ENCODE results near the gene PCSK7. TPM values are rescaled to one million over a fixed set of nuclear protein-coding genes. Genes with fewer than 3 reads are reported as not detected.

Gene PCSK7
- total RNA-seq (100 to 1,000 TPM; 229 to 247 TPM), total RNA-seq (138 to 463 (median 230) reads per million in 172 experiments)
- polyA plus RNA-seq (2013, experiment 1 of 2), result 118 TPM
- 190 TPM for polyA plus RNA-seq (2013, experiment 2 of 2)

- ChIA-PET POLR2A (interaction anchor here (0.7 to 4.2 kb wide), 13 partner anchors 11 to 444 kb away, joined by 3 to 46 read pairs (median 6); partner anchors contain the start of genes CEP164, PAFAH1B2, SIDT2 and ZPR1), CTCF (interaction anchor here (1.1 to 1.2 kb wide), 3 partner anchors 49 to 460 kb away, joined by 3 to 7 read pairs (median 3); partner anchors contain the start of gene SIDT2)
- Histone ChIP-seq H3K4me1 (ENCODE audit: insufficient read depth, low read length) (peaks cover 45% of the 10 kb centered on the region), H3K27ac (ENCODE audit: low read depth in 1 of 2, low read length in 2 of 2) (peak within 1 kb of the TSS; percentile 91 to 97), H3K9me3 (ENCODE audit: control insufficient read depth in 1 of 2, insufficient read depth in 1 of 2, low read length in 2 of 2) (no peaks in the 10 kb centered on the region), H3K4me3 (ENCODE audit: low read length) (peak within 1 kb of the TSS; percentile 100), H3K36me3 (ENCODE audit: insufficient read depth, low read length) (peaks cover 34% of the 10 kb centered on the region), H3K27me3 (ENCODE audit: control insufficient read depth in 1 of 2, insufficient read depth in 2 of 2, low read length in 2 of 2) (no peaks in the 10 kb centered on the region)
- no peaks in the 10 kb centered on the region for H3K27me3 Mint-ChIP-seq
- TF ChIP-seq CTCF (IDR thresholded peaks at IDR 0.05), result no peak
- no peaks in the 10 kb centered on the region for H3K9me3 Mint-ChIP-seq
- H3K27ac Mint-ChIP-seq, result peak within 1 kb of the TSS; percentile 93
- peak in 2 of 14 experiments; percentile 54 to 78 for DNase-seq
- ATAC-seq (ENCODE audit: poor library complexity), result no peak
- peaks cover 62% of the 10 kb centered on the region for H3K4me1 Mint-ChIP-seq (ENCODE audit: low read depth)
- peaks cover 76% of the 10 kb centered on the region for H3K36me3 Mint-ChIP-seq (ENCODE audit: low read depth)
- intact Hi-C loops (cut with DNase I, micrococcal nuclease), result loop anchor here (2.0 to 10.0 kb wide), 7 partner anchors 53 to 1343 kb away; partner anchors contain the start of genes CEP164 (in 2 of the 2), ZPR1 (in 2 of the 2), ARCN1 (in 1 of the 2) and BUD13 (in 1 of the 2)
- H3K4me3 Mint-ChIP-seq, result peak within 1 kb of the TSS; percentile 100
These were observed at the start of gene PCSK7 for GRCh38 chr11:117231842-117232091. PCSK7 (minus strand) TSS chr11:117232073; CDS start chr11:117229844, 2,229 bp downstream.

- TF ChIP-seq CTCF (IDR thresholded peaks at IDR 0.05), result no peak
These were observed 49.3 kb upstream of the PCSK7 start for GRCh38 chr11:117281159-117281558.

GRCh38 chr11:117279711-117280376 is 48.0 kb upstream of the PCSK7 start:
- Histone ChIP-seq H3K4me3 (ENCODE audit: low read length) (peak overlapping the region; percentile 50), H3K4me1 (ENCODE audit: insufficient read depth, low read length) (peaks cover 42% of the 10 kb centered on the region), H3K27ac (ENCODE audit: low read depth in 1 of 2, low read length in 2 of 2) (peak overlapping the region in 1 of 2 donors; percentile 70), H3K9me3 (ENCODE audit: control insufficient read depth in 1 of 2, insufficient read depth in 1 of 2, low read length in 2 of 2) (no peaks in the 10 kb centered on the region), H3K27me3 (ENCODE audit: control insufficient read depth in 1 of 2, insufficient read depth in 2 of 2, low read length in 2 of 2) (no peaks in the 10 kb centered on the region), H3K36me3 (ENCODE audit: insufficient read depth, low read length) (peaks cover 33% of the 10 kb centered on the region)
- H3K4me3 Mint-ChIP-seq, result peak overlapping the region; percentile 83
- intact Hi-C loops (cut with DNase I, micrococcal nuclease), result no loop called here
- H3K4me1 Mint-ChIP-seq (ENCODE audit: low read depth), result peaks cover 44% of the 10 kb centered on the region
- peaks cover 2% of the 10 kb centered on the region for H3K9me3 Mint-ChIP-seq
- ChIA-PET CTCF (no interaction called here), POLR2A (interaction anchor here (0.6 to 1.9 kb wide), 4 partner anchors 48 to 136 kb away, joined by 3 to 7 read pairs (median 4); partner anchors contain the start of genes CEP164, PAFAH1B2 and PCSK7)
- H3K27ac Mint-ChIP-seq, result peak overlapping the region; percentile 78
- no peak for TF ChIP-seq CTCF (IDR thresholded peaks at IDR 0.05)
- H3K36me3 Mint-ChIP-seq (ENCODE audit: low read depth), result peaks cover 71% of the 10 kb centered on the region
- ATAC-seq (ENCODE audit: poor library complexity) (peak; percentile 57), DNase-seq (peak in 3 of 14 experiments; percentile 22 to 57 (median 26))
- H3K27me3 Mint-ChIP-seq, result no peaks in the 10 kb centered on the region

More at GRCh38 chr11:117281159-117281558, 49.3 kb upstream of the PCSK7 start:
- no peak for DNase-seq
- ChIA-PET POLR2A (interaction anchor here (0.6 to 1.9 kb wide), 2 partner anchors 47 to 49 kb away, joined by 3 to 7 read pairs; partner anchors contain the start of genes CEP164 and PCSK7), CTCF (no interaction called here)
- H3K9me3 Mint-ChIP-seq, result no peaks in the 10 kb centered on the region
- peaks cover 72% of the 10 kb centered on the region for H3K36me3 Mint-ChIP-seq (ENCODE audit: low read depth)
- Histone ChIP-seq H3K4me1 (ENCODE audit: insufficient read depth, low read length) (peaks cover 40% of the 10 kb centered on the region), H3K36me3 (ENCODE audit: insufficient read depth, low read length) (peaks cover 46% of the 10 kb centered on the region), H3K4me3 (ENCODE audit: low read length) (peak overlapping the region; percentile 50), H3K9me3 (ENCODE audit: control insufficient read depth in 1 of 2, insufficient read depth in 1 of 2, low read length in 2 of 2) (no peaks in the 10 kb centered on the region), H3K27ac (ENCODE audit: low read depth in 1 of 2, low read length in 2 of 2) (no peak overlapping the region), H3K27me3 (ENCODE audit: control insufficient read depth in 1 of 2, insufficient read depth in 2 of 2, low read length in 2 of 2) (no peaks in the 10 kb centered on the region)
- H3K4me3 Mint-ChIP-seq, result peak overlapping the region; percentile 83
- H3K27me3 Mint-ChIP-seq, result no peaks in the 10 kb centered on the region
- peaks cover 32% of the 10 kb centered on the region for H3K4me1 Mint-ChIP-seq (ENCODE audit: low read depth)
- H3K27ac Mint-ChIP-seq, result peak overlapping the region; percentile 78
- no peak for ATAC-seq (ENCODE audit: poor library complexity)
- intact Hi-C loops (cut with DNase I, micrococcal nuclease), result no loop called here
